Measurements from ENCODE around the gene SLC38A8.

The SLC38A8 gene

GRCh38 chr16:83967838-83968305, 74.7 kb downstream of the SLC38A8 start, which contains the start of gene NECAB2:
Gene NECAB2 (plus strand): TSS chr16:83968244. CDS start chr16:83968649, 405 bp downstream.
- no peak for DNase-seq

DNA sequence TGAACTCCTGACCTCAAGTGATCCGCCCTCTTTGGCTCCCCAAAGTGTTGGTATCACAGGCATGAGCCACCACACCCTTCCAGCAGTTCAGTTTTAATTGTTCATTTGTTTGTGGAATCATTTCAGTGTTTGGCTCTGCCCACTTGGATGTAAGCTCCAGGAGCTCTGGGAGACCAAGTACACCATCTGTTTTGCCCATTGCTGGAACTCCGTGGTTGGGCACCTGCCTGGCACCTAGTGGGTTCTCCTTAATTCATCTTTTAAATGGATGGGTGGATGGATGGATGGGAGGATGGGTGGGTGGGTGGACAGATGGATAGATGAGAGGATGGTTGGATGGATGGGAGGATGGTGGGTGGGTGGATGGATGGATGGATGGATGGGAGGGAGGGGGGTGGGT, 75.5 kb downstream of the SLC38A8 start:
- peak; percentile 20 for DNase-seq

DNA sequence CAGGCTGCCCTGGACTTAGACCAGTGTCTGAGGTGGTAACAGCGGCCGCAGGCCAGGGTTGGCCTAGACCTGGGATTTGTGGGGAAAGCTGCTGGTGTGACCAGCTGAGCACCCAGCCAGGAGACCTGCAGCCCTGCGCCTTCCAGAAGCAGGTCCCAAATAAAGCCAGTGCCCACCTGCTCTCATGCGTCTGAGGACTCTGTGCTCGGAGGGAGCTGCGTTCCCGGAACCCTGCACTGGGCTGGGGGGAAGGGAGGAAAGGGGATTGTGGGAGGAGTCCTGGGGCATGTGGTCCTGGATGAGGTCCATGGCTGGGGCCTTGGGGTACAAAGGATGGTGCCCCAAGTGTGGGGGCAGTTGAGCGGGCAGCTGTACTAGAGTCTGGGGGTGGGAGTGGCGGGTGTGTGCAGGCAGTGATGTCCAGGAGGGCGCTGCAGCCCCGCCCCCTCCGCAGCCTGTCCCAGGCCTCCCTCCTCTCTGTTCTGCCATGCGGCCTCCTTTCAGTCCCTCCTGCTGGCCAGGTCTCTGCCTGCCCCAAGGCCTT, 76.4 kb downstream of the SLC38A8 start:
- DNase-seq, result no peak

DNA sequence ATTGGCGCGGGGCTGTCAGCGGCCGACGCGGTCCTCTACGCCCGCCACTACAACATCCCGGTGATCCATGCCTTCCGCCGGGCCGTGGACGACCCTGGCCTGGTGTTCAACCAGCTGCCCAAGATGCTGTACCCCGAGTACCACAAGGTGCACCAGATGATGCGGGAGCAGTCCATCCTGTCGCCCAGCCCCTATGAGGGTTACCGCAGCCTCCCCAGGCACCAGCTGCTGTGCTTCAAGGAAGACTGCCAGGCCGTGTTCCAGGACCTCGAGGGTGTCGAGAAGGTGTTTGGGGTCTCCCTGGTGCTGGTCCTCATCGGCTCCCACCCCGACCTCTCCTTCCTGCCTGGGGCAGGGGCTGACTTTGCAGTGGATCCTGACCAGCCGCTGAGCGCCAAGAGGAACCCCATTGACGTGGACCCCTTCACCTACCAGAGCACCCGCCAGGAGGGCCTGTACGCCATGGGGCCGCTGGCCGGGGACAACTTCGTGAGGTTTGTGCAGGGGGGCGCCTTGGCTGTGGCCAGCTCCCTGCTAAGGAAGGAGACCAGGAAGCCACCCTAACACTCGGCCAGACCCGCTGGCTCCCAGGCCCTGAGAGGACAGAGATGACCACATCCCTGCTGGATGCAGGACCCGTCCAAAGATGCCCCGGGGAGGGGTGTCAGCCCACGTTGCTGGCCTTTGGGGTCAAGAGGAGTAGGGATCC, 77.0 kb downstream of the SLC38A8 start:
- no peak for DNase-seq

DNA sequence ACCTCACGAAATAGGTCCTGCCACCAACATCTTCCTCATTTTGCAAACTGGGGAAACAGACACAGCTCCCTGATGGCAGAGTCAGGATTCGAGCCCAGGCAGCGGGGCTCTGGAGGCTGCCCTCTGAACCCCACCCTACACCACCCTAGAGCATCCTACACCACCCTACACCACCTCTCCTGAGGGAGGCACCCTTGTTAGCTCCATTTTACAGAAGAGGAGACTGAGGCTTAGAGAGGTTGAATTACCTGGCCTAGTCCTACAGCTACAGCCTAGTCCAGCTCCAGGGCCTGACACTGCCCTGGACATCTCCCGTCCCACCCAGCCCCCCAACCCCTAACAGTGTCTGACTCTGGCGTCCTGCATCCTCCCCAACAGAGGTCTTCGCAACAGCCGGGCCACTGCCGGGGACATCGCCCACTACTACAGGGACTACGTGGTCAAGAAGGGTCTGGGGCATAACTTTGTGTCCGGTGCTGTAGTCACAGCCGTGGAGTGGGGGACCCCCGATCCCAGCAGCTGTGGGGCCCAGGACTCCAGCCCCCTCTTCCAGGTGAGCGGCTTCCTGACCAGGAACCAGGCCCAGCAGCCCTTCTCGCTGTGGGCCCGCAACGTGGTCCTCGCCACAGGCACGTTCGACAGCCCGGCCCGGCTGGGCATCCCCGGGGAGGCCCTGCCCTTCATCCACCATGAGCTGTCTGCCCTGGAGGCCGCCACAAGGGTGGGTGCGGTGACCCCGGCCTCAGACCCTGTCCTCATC, 77.7 kb downstream of the SLC38A8 start:
- no peak for DNase-seq

GRCh38 chr16:83963277-83964119, 79.1 kb downstream of the SLC38A8 start:
- DNase-seq, result no peak

- DNase-seq, result no peak
Measured at GRCh38 chr16:83961591-83961990, 81.0 kb downstream of the SLC38A8 start.

- DNase-seq, result no peak
Measured at GRCh38 chr16:83960521-83961249, 81.9 kb downstream of the SLC38A8 start.

Measured in NCI-H1694 treated with DMSO at 0.1 percent for 48 hours (cell line).